ENCODE results near the gene DOHH.

The DOHH gene

GRCh38 chr19:3476830-3477229, 23.6 kb downstream of the DOHH start:
- DNase-seq = no peak

- DNase-seq = no peak
Measured at GRCh38 chr19:3475449-3475848, 25.0 kb downstream of the DOHH start.

GRCh38 chr19:3474614-3475013, 25.9 kb downstream of the DOHH start:
- DNase-seq = no peak

- DNase-seq = no peak
Measured at GRCh38 chr19:3474010-3474409, 26.5 kb downstream of the DOHH start.

GRCh38 chr19:3471954-3472655, 28.4 kb downstream of the DOHH start:
- DNase-seq = no peak

GRCh38 chr19:3470500-3471128, 29.9 kb downstream of the DOHH start:
- DNase-seq = no peak

- DNase-seq = no peak
Measured at GRCh38 chr19:3469638-3470499, 30.6 kb downstream of the DOHH start.

- no peak for DNase-seq
Measured at GRCh38 chr19:3468211-3468610, 32.3 kb downstream of the DOHH start.

- DNase-seq = no peak
Measured at GRCh38 chr19:3467437-3468198, 32.9 kb downstream of the DOHH start.

- DNase-seq = no peak
Measured at GRCh38 chr19:3466635-3467034, 33.8 kb downstream of the DOHH start.

- DNase-seq = no peak
Measured at GRCh38 chr19:3465552-3465951, 34.9 kb downstream of the DOHH start.

- DNase-seq = no peak
Measured at GRCh38 chr19:3464587-3465235, 35.8 kb downstream of the DOHH start.

- DNase-seq = no peak
Measured at GRCh38 chr19:3463714-3464586, 36.5 kb downstream of the DOHH start.

GRCh38 chr19:3462991-3463713, 37.3 kb downstream of the DOHH start:
- DNase-seq = no peak

GRCh38 chr19:3459965-3460582, 40.4 kb downstream of the DOHH start:
- no peak for DNase-seq

GRCh38 chr19:3459089-3459881, 41.2 kb downstream of the DOHH start:
- DNase-seq = no peak

- DNase-seq = no peak
Measured at GRCh38 chr19:3458229-3459088, 42.0 kb downstream of the DOHH start.

GRCh38 chr19:3457528-3458228, 42.8 kb downstream of the DOHH start:
- no peak for DNase-seq

All from AML-193 (cell line).